HepG2 (cell line): Measurements from ENCODE around the gene POLE. TPM values are rescaled to one million over a fixed set of nuclear protein-coding genes. Genes with fewer than 3 reads are reported as not detected.

Experiments used
- ATAC-seq: fragments of 200-7000 bp; cut with Tn5 transposase; 3 replicates; pipeline ENCODE4 v1.9.1; 2020; ENCODE audit warnings: mild to moderate bottlenecking, moderate library complexity
- BruUV-seq: library from RNA; stranded (reverse); fragments of 400-500 nt; replicated peaks from 2 replicates; lab custom pipeline; 2021; lab: Mats Ljungman, UMichigan
- CTCF ChIA-PET: fragments of 300-600 bp; formaldehyde crosslinking; extraction: SDS; loops from one replicate; lab custom pipeline; 2021; ENCODE audit warnings: low total read pairs, inconsistent platforms, low intra/inter-chr PET ratio; lab: Yijun Ruan, JAX
- POLR2A ChIA-PET: fragments of 350-600 bp; sonication (Branson Sonifier 250); formaldehyde crosslinking; loops from one replicate; lab custom pipeline; 2020; ENCODE audit warnings: antibody characterized with exemption, inconsistent platforms; lab: Yijun Ruan, JAX
- DNase-seq: peaks from one replicate; pipeline ENCODE4 v3.0.0-alpha.2; 2015; ENCODE audit warnings: low spot score
- FAIRE-seq: peaks from 3 replicates; lab custom pipeline; 2011; peaks lifted over from hg19 to GRCh38; lab: Jason Lieb, UNC
- H2AFZ ChIP-seq: one replicate; pipeline ENCODE4 v1.6.1; 2011; ENCODE audit warnings: low read length, inconsistent platforms
- H3K27ac ChIP-seq: fragments of 300-600 bp; 3 replicates; pipeline ENCODE4 v1.8.0; 2011; ENCODE audit warnings: mixed run types, mild to moderate bottlenecking, mixed read lengths, low read length, inconsistent platforms; ENCODE audit not compliant: insufficient read depth; ENCODE audit errors: extremely low read length
- H3K27me3 ChIP-seq, 2 experiments: fragments of 200-600 bp in 1 of 2; 2 replicates in 1 of 2; 3 replicates in 1 of 2; pipeline versions ENCODE4 v1.6.0 to v1.8.0; 2011; ENCODE audit warnings: low read length in 2 of 2, mild to moderate bottlenecking in 2 of 2, moderate library complexity in 2 of 2, inconsistent platforms in 1 of 2; ENCODE audit not compliant: insufficient read depth in 2 of 2, control insufficient read depth in 1 of 2
- H3K36me3 ChIP-seq, 2 experiments: fragments of 200-600 bp in 1 of 2; replicated peaks in 1 of 2; 2 replicates in 1 of 2; 3 replicates in 1 of 2; pipeline versions ENCODE4 v1.5.1 to v1.8.0; 2011; ENCODE audit warnings: low read length in 2 of 2, inconsistent platforms in 1 of 2; ENCODE audit not compliant: insufficient read depth in 2 of 2, control insufficient read depth in 1 of 2
- H3K4me1 ChIP-seq: 2 replicates; pipeline ENCODE4 v1.5.1; 2012; ENCODE audit warnings: low read length, inconsistent platforms; ENCODE audit not compliant: insufficient read depth
- H3K4me2 ChIP-seq: 2 replicates; pipeline ENCODE4 v1.6.0; 2011; ENCODE audit warnings: low read depth, low read length, inconsistent platforms
- H3K4me3 ChIP-seq, 3 experiments: fragments of 200-600 bp in 1 of 3; sonication (generic), shearing (Covaris generic) in 1 of 3; replicated peaks in 1 of 3; 2 replicates each; pipeline ENCODE4 v1.5.1; 2011 to 2016; ENCODE audit warnings: low read length in 3 of 3, inconsistent platforms in 2 of 3, low read depth in 2 of 3, mild to moderate bottlenecking in 2 of 3, control low read depth in 1 of 3, mixed read lengths in 1 of 3; ENCODE audit not compliant: insufficient read depth in 1 of 3
- H3K79me2 ChIP-seq: one replicate; pipeline ENCODE4 v1.6.1; 2011; ENCODE audit warnings: low read length, inconsistent platforms; ENCODE audit not compliant: insufficient read depth
- H3K9ac ChIP-seq: 2 replicates; pipeline ENCODE4 v1.6.0; 2011; ENCODE audit warnings: mild to moderate bottlenecking, low read depth, low read length, inconsistent platforms; ENCODE audit not compliant: insufficient read depth
- H3K9me3 ChIP-seq: 2 replicates; pipeline ENCODE4 v1.5.1; 2012; ENCODE audit warnings: mild to moderate bottlenecking, low read length
- H4K20me1 ChIP-seq: 2 replicates; pipeline ENCODE4 v1.6.0; 2011; ENCODE audit warnings: inconsistent platforms, mild to moderate bottlenecking, low read length, moderate library complexity; ENCODE audit not compliant: insufficient read depth
- CHD2 ChIP-seq: IDR thresholded peaks from 2 replicates; pipeline ENCODE4 v1.6.1; 2011; ENCODE audit warnings: low read depth, low read length, improper control_type of control experiment
- HDAC1 ChIP-seq: sonication (generic); formaldehyde crosslinking; IDR thresholded peaks from 2 replicates; pipeline ENCODE4 v1.5.1; 2020; ENCODE audit warnings: mild to moderate bottlenecking, missing genetic modification reagents
- HNF4A ChIP-seq: sonication (generic); formaldehyde crosslinking; IDR thresholded peaks from 2 replicates; pipeline ENCODE4 v1.4.0; 2020; ENCODE audit warnings: missing genetic modification reagents
- MTF2 ChIP-seq: sonication (generic); formaldehyde crosslinking; IDR thresholded peaks from 2 replicates; pipeline ENCODE4 v1.5.0; 2020; ENCODE audit warnings: missing genetic modification reagents, borderline replicate concordance
- PHF8 ChIP-seq: sonication (generic); formaldehyde crosslinking; IDR thresholded peaks from 2 replicates; pipeline ENCODE4 v1.5.0; 2020; ENCODE audit warnings: missing genetic modification reagents
- PPARG ChIP-seq: conservative IDR thresholded peaks from 2 replicates; pipeline ENCODE4 v1.6.1; 2016; ENCODE audit warnings: missing biosample characterization, missing genetic modification reagents
- SAP130 ChIP-seq: IDR thresholded peaks from 2 replicates; pipeline ENCODE4 v1.6.1; 2016; ENCODE audit warnings: low read depth
- TAF15 ChIP-seq: fragments of 200-400 bp; formaldehyde crosslinking; IDR thresholded peaks from one replicate; pipeline ENCODE4 v1.6.1; 2018; ENCODE audit warnings: mild to moderate bottlenecking, low read depth, low read length; ENCODE audit not compliant: poor library complexity, severe bottlenecking
- TBX2 ChIP-seq: sonication (generic); formaldehyde crosslinking; IDR thresholded peaks from 2 replicates; pipeline ENCODE4 v1.5.0; 2020; ENCODE audit warnings: missing genetic modification reagents, mild to moderate bottlenecking, borderline replicate concordance
- ZBTB3 ChIP-seq: sonication (generic); formaldehyde crosslinking; IDR thresholded peaks from 2 replicates; pipeline ENCODE4 v1.4.0; 2020; ENCODE audit warnings: low read depth, mild to moderate bottlenecking, moderate library complexity, missing genetic modification reagents, borderline replicate concordance
- ZFAT ChIP-seq: sonication (generic); formaldehyde crosslinking; conservative IDR thresholded peaks from 2 replicates; pipeline ENCODE4 v1.8.1; 2023; ENCODE audit warnings: missing genetic modification reagents, inconsistent platforms
- ZFY ChIP-seq: sonication (generic); formaldehyde crosslinking; IDR thresholded peaks from 2 replicates; pipeline ENCODE4 v1.4.0; 2020; ENCODE audit warnings: missing genetic modification reagents
- ZNF234 ChIP-seq: sonication (generic); formaldehyde crosslinking; conservative IDR thresholded peaks from 2 replicates; pipeline ENCODE4 v1.5.1; 2020; ENCODE audit warnings: mild to moderate bottlenecking, missing genetic modification reagents
- ZNF547 ChIP-seq: sonication (generic); formaldehyde crosslinking; IDR thresholded peaks from 2 replicates; pipeline ENCODE4 v1.5.1; 2020; ENCODE audit warnings: mild to moderate bottlenecking, missing genetic modification reagents
- WGBS: methylation state at CpG from one replicate; pipeline ENCODE4 v1.1.6; 2017; ENCODE audit warnings: low lambda C conversion rate; 5-methylcytosine and 5-hydroxymethylcytosine counted together
- in situ Hi-C: cut with HindIII; loops from 2 replicates; pipeline ENCODE4 v1.10.0; 2017; ENCODE audit warnings: low pct_unique_long_range_greater_than_20kb; ENCODE audit not compliant: extremely low pct_ligation_motif_present
- intact Hi-C: fragments of 100-400 bp; cut with micrococcal nuclease; formaldehyde crosslinking; loops from one replicate; pipeline ENCODE4 v1.10.0; 2022; ENCODE audit not compliant: unreplicated experiment
- polyA plus RNA-seq, 8 experiments: library from polyadenylated mRNA; depleted of rRNA in 3 of 8; stranded (reverse) in 7 of 8; unstranded in 1 of 8; fragments of >200 nt; fragmentation: Illumina TruSeq in 4 of 8; extraction: Trizol in 4 of 8; gene quantifications; 2 replicates each; pipeline versions ENCODE4 v1.2.1 to v1.2.3, GENCODE V29; 2011 to 2016; ENCODE audit warnings: low read depth in 4 of 8, missing spikeins in 1 of 8, mixed read lengths in 1 of 8; ENCODE audit not compliant: insufficient read depth in 1 of 8
- total RNA-seq, 5 experiments: library from RNA; depleted of rRNA; stranded (reverse); fragments of >200 nt; fragmentation: Illumina TruSeq; extraction: Trizol; gene quantifications; 2 replicates each; pipeline ENCODE4 v1.2.3, GENCODE V29; 2016; ENCODE audit warnings: low read depth in 1 of 5
- TF ChIP-seq, protein P1 (sequence below): sonication (generic); formaldehyde crosslinking; IDR thresholded peaks from 2 replicates; pipeline ENCODE4 v1.5.1; 2020; ENCODE audit warnings: mild to moderate bottlenecking, missing genetic modification reagents, moderate library complexity
- TF ChIP-seq, protein P2 (sequence below): sonication (generic); formaldehyde crosslinking; IDR thresholded peaks from 2 replicates; pipeline ENCODE4 v1.4.0; 2020; ENCODE audit warnings: missing genetic modification reagents, mild to moderate bottlenecking, borderline replicate concordance
- TF ChIP-seq, protein P3 (sequence below): sonication (generic); formaldehyde crosslinking; IDR thresholded peaks from 2 replicates; pipeline ENCODE4 v1.5.1; 2020; ENCODE audit warnings: missing genetic modification reagents, mild to moderate bottlenecking, borderline replicate concordance

The POLE gene
- total and polyA plus RNA-seq, 2 of the 13 experiments (the other 11 are each of a cell fraction or from before 2014, with no cell fraction given): 25.3 to 52.2 TPM

DNA sequence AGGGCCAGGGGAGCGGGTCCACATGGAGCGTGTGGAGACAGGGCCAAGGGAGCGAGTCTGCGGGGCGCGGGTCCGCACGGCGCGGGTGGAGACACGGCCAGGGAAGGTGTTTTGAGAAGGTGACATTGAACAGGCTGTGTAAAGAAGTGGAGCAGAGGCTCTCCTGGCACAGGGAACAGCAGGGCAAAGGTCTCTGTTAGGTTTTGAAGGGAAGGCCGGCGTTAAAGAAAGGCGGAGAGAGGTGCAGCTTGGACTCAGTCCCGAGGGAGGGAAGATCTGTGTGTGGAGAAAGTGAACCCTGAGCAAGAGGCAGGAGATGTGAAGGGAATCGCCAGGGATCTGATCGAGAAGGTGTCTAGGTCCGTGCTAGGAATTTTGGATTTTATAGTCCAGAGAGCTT lies 2.1 kb upstream of the POLE start:
- no TSS peak for BruUV-seq
- H3K9me3 ChIP-seq: no peaks in the 10 kb centered on the region
- FAIRE-seq (peak; percentile 61), ATAC-seq (peak; percentile 35), DNase-seq (peak; percentile 44)
- peak overlapping the region; percentile 91 for H3K4me2 ChIP-seq
- in situ Hi-C loops: no loop called here
- POLR2A ChIA-PET: no interaction called here
- 3% methylated on average over 18 of the region's 18 CpGs for WGBS
- peak overlapping the region; percentile 48 for H3K27ac ChIP-seq
- H3K36me3 ChIP-seq: 0 out of 5 replicates have a peak, but pooled peaks cover 0 to 8% of the 10 kb centered on the region in 2 experiments
- H3K9ac ChIP-seq: peak overlapping the region; percentile 60
- peak overlapping the region; percentile 20 to 72 (median 62); a peak in 5 of 6 replicates for H3K4me3 ChIP-seq
- no peaks in the 10 kb centered on the region for H3K27me3 ChIP-seq
- H2AFZ ChIP-seq: no peak overlapping the region
- peaks cover 25% of the 10 kb centered on the region for H3K4me1 ChIP-seq
- H4K20me1 ChIP-seq: peaks cover 6% of the 10 kb centered on the region; the same call in 1 of the 2 replicates
- CTCF ChIA-PET: no interaction called here
- intact Hi-C loops: no loop called here
- peaks cover 24% of the 10 kb centered on the region for H3K79me2 ChIP-seq
- TF ChIP-seq MTF2 (CRISPR knock-in tag): no peak
- 0 out of 2 replicates have a peak, but pooled peaks have one; percentile 26 for TF ChIP-seq PPARG
- TF ChIP-seq, protein P1, sequence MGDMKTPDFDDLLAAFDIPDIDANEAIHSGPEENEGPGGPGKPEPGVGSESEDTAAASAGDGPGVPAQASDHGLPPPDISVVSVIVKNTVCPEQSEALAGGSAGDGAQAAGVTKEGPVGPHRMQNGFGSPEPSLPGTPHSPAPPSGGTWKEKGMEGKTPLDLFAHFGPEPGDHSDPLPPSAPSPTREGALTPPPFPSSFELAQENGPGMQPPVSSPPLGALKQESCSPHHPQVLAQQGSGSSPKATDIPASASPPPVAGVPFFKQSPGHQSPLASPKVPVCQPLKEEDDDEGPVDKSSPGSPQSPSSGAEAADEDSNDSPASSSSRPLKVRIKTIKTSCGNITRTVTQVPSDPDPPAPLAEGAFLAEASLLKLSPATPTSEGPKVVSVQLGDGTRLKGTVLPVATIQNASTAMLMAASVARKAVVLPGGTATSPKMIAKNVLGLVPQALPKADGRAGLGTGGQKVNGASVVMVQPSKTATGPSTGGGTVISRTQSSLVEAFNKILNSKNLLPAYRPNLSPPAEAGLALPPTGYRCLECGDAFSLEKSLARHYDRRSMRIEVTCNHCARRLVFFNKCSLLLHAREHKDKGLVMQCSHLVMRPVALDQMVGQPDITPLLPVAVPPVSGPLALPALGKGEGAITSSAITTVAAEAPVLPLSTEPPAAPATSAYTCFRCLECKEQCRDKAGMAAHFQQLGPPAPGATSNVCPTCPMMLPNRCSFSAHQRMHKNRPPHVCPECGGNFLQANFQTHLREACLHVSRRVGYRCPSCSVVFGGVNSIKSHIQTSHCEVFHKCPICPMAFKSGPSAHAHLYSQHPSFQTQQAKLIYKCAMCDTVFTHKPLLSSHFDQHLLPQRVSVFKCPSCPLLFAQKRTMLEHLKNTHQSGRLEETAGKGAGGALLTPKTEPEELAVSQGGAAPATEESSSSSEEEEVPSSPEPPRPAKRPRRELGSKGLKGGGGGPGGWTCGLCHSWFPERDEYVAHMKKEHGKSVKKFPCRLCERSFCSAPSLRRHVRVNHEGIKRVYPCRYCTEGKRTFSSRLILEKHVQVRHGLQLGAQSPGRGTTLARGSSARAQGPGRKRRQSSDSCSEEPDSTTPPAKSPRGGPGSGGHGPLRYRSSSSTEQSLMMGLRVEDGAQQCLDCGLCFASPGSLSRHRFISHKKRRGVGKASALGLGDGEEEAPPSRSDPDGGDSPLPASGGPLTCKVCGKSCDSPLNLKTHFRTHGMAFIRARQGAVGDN: peak; percentile 54
- TF ChIP-seq CHD2: no peak
- peak; percentile 60 for TF ChIP-seq SAP130 (CRISPR knock-in tag)
- TF ChIP-seq, protein P2, sequence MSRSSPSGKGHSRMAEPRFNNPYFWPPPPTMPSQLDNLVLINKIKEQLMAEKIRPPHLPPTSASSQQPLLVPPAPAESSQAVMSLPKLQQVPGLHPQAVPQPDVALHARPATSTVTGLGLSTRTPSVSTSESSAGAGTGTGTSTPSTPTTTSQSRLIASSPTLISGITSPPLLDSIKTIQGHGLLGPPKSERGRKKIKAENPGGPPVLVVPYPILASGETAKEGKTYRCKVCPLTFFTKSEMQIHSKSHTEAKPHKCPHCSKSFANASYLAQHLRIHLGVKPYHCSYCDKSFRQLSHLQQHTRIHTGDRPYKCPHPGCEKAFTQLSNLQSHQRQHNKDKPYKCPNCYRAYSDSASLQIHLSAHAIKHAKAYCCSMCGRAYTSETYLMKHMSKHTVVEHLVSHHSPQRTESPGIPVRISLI (CRISPR knock-in tag): no peak
- TF ChIP-seq, protein P3, sequence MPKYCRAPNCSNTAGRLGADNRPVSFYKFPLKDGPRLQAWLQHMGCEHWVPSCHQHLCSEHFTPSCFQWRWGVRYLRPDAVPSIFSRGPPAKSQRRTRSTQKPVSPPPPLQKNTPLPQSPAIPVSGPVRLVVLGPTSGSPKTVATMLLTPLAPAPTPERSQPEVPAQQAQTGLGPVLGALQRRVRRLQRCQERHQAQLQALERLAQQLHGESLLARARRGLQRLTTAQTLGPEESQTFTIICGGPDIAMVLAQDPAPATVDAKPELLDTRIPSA (CRISPR knock-in tag): no peak
- TF ChIP-seq TBX2: 0 out of 2 replicates have a peak, but pooled peaks have one; percentile 28
- peak; percentile 66 for TF ChIP-seq HNF4A (CRISPR knock-in tag)
- no peak for TF ChIP-seq ZNF234 (CRISPR knock-in tag)
- TF ChIP-seq ZFAT: no peak
- TF ChIP-seq ZNF547 (CRISPR knock-in tag): no peak
- TF ChIP-seq HDAC1: no peak
- no peak for TF ChIP-seq TAF15
- TF ChIP-seq ZFY (CRISPR knock-in tag): 0 out of 2 replicates have a peak, but pooled peaks have one; percentile 19
- TF ChIP-seq PHF8 (CRISPR knock-in tag): 0 out of 2 replicates have a peak, but pooled peaks have one; percentile 24
- no peak for TF ChIP-seq ZBTB3
